NK-92 (cell line): ENCODE data around the gene TSPEAR.
"Not testable (repeated sequence)": the region's sequence is repeated elsewhere in the genome, so short reads cannot be mapped to it uniquely, and the experiment has no call there.

Experiments
- DNase-seq: peaks from one replicate; lab custom pipeline; 2025; ENCODE audit not compliant: unreplicated experiment; lab: John Stamatoyannopoulos, UW

The TSPEAR gene

DNA sequence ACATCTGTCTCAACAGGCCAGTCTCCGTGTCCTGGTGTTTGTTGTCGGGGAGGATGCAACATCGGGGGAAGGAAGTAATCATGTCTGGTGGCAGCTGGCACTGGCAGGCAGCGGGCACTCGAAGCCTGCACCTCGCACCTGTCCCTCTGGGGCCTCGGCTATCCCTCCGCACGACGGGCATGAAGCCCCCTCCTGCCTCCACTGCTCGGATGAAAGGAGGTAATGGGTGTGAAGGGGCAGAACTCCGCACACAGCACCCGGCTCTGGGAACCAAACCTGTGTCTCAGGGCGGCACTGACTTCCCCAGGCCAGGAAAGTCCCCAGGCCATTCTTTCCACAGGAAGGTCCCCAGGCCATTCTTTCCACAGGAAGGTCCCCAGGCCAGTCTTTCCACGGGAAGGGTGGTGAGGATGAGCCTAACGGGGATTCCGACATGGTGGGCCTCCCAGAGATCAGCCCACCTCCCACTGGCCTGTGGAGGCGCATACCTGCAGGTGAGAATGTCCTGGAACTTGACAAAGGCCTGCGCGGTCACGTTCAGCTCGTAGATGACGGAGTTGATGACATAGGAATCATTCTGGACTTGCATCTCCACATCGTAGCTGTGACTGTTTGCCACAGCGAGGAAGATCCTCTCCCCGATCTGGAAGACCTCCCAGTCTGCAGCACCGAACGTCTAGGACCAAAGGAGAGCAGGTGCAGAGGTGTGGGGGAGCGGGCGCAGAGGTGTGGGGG is 202.5 kb downstream of the TSPEAR start:
- no peak for DNase-seq

GRCh38 chr21:44508426-44508710 is 203.0 kb downstream of the TSPEAR start:
- DNase-seq = no peak

- no peak for DNase-seq
Observed at GRCh38 chr21:44507673-44508425, 203.5 kb downstream of the TSPEAR start.

- no peak for DNase-seq
Observed at GRCh38 chr21:44506279-44507255, 204.8 kb downstream of the TSPEAR start.

DNA sequence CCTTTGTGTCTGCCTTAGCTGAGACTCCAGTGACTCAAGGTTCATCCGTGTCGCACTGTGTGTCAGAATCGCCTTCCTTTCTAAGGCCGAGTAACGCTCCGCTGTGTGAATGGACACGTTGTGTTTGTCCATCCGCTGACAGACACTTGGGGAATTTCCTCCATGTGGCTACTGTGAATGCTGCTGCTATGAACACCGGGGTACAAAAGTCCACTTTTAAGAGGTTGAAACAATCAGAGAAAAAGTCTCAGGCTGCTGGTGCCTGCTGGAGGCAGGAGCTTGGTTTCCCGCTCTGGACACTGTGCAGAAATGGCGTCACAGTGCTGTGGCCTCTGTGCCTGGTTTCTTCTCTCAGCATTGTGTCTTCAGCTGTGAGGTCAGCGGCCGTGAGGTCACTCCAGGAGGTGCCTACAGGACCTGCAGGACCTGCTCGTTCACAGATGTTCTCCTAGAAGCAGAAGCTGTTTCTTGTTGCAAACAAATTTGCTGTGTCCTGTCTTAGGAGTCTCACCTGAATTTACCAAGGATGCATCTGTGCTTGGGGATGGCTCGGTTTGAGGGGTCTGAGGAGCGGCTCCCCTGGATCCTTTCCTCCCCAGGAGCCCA is 205.6 kb downstream of the TSPEAR start:
- DNase-seq = no peak

DNA sequence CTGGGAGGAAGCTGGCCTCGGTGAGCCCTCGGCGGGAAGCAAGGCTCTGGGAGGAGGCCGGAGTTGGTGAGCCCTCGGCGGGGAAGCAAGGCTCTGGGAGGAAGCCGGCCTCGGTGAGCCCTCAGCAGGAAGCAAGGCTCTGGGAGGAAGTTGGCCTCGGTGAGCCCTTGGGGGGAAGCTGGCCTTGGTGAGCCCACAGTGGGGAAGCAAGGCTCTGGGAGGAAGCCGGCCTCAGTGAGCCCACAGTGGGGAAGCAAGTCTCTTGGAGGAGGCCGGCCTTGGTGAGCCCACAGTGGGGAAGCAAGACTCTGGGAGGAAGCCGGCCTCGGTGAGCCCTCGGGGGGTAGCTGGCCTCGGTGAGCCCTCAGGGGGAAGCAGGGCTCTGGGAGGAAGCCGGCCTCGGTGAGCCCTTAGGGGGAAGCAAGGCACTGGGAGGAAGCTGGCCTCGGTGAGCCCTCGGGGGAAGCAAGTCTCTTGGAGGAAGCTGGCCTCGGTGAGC is 207.4 kb downstream of the TSPEAR start:
- no peak for DNase-seq

DNA sequence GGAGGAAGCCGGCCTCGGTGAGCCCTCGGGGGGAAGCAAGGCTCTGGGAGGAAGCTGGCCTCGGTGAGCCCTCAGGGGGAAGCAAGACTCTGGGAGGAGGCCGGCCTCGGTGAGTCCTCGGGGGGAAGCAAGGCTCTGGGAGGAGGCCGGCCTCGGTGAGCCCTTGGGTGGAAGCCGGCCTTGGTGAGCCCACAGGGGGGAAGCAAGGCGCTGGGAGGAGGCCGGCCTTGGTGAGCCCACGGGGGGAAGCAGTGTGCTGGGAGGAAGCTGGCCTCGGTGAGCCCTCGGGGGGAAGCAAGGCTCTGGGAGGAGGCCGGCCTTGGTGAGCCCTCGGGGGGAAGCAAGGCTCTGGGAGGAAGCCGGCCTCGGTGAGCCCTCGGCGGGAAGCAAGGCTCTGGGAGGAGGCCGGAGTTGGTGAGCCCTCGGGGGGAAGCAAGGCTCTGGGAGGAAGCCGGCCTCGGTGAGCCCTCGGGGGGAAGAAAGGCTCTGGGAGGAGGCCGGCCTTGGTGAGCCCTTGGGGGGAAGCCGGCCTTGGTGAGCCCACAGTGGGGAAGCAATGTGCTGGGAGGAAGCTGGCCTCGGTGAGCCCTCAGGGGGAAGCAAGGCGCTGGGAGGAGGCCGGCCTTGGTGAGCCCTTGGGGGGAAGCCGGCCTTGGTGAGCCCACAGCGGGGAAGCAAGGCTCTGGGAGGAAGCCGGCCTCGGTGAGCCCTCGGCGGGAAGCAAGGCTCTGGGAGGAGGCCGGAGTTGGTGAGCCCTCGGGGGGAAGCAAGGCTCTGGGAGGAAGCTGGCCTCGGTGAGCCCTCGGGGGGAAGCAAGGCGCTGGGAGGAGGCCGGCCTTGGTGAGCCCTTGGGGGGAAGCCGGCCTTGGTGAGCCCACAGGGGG is 208.1 kb downstream of the TSPEAR start:
- DNase-seq = not testable (repeated sequence)

DNA sequence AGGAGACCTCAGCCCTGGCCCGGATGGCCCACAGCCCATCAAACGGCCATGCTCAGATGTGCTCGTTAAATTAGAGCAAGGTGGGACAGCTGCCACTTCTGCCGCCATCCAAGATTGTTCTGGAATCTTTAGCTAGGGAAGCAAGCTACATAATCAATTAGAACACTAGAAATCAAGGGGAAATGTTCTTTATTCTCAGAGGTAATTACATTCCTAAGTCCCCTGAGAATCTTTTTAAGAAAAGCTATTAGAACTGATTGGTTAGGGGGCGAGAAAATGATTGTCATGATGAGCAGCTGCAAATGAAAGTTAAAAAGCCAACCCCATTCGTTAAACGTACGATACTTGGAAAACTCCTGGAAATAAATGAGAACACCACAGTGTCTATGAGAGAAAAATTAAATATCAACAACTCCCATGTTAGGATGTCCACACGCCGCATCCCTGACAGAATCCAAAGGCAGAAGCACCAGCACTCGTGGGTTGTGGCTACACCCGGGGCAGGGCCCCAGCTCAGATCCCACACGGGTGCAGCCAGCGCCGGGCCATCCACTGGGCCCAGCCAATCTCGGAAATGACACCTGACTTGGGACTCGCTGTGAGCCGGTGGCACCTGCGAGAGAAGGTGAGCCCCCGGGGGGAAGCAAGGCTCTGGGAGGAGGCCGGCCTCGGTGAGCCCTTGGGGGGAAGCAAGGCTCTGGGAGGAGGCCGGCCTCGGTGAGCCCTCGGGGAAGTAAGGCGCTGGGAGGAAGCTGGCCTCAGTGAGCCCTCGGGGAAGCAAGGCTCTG is 209.0 kb downstream of the TSPEAR start:
- DNase-seq = no peak

GRCh38 chr21:44500111-44500510 is 211.3 kb downstream of the TSPEAR start:
- DNase-seq = no peak

GRCh38 chr21:44499631-44500030 is 211.7 kb downstream of the TSPEAR start:
- no peak for DNase-seq

DNA sequence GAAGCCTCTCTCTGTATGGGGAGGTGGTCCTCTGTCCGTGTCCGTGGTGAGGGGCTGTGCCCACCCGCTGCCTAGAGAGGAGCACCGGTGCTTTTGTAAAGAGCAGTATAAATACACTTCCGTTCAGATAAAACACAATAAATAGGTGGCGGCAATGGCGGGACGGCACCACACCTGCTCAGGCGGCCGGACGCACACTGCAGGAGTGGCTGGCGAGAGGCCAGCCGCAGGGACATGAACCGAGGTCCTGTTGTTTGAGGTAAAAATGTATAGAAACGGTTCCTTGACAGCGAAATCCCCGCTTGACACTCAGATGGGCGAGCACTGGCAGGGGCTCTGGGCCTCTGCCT is 212.2 kb downstream of the TSPEAR start:
- no peak for DNase-seq

DNA sequence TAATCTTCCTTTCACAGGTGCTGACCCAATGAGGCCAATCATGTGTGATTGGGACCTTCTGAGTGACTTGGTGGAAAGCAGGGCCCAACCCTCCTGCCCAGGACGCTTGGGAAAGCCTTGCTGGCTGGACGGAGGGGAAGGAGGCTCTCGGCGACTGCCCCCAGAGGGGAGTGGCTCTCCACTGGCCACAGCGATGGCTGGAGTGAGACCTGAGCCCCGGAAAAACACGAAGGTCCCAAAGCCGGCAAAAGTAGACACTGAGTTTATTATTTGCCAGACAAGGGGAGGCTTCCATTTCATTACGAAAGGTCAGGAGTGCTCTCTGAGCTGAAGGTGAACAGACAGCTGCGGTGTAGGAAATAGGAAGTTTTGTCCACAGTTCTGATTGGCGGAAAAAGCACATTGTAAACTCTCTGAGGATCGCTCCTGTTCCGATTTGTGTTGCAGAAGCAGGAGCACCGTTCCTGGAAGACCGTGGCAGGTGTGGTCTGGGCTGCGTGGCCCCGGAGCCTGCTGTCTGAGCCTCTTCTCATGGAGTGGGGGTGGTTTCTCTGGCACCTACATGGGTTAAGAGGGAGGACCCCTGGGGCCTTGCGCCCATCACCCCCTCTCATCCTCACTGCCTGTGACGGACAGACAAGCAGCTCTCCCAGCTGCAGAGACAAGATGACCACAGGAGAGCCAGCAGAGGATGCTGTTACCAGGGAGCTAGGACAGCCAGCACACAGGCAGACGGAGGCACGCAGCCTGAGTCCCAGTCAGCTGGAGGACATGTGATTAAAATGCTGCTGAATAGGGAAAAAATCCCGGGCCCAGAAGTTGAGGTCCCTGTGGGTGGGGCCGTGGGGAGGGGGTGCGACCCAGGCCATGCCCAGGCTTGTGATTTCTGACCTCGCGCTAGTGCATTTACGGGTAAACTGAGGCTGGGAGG is 212.8 kb downstream of the TSPEAR start:
- DNase-seq = no peak

DNA sequence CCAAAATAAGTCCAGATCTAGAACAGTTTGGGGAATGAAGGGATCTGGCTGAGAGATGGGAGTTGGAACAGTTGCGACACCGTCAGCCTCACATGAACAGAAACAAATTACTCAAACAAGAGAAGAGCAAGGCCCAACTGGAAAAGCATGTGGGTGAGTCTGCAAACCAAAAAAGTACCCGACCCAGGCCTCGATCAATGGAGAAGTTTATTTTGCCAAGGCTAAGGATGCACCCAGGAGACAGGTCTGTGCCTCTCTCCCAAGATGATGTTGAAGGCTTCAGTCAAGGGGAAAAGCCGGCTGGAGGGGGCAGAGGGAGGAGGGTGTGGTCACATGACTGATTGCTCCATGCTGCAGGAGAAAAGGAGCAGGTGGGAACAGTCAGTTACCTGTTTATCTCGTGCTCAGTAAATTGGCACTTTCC is 213.7 kb downstream of the TSPEAR start:
- no peak for DNase-seq

- DNase-seq = no peak
Observed at GRCh38 chr21:44496564-44497550, 214.5 kb downstream of the TSPEAR start.

DNA sequence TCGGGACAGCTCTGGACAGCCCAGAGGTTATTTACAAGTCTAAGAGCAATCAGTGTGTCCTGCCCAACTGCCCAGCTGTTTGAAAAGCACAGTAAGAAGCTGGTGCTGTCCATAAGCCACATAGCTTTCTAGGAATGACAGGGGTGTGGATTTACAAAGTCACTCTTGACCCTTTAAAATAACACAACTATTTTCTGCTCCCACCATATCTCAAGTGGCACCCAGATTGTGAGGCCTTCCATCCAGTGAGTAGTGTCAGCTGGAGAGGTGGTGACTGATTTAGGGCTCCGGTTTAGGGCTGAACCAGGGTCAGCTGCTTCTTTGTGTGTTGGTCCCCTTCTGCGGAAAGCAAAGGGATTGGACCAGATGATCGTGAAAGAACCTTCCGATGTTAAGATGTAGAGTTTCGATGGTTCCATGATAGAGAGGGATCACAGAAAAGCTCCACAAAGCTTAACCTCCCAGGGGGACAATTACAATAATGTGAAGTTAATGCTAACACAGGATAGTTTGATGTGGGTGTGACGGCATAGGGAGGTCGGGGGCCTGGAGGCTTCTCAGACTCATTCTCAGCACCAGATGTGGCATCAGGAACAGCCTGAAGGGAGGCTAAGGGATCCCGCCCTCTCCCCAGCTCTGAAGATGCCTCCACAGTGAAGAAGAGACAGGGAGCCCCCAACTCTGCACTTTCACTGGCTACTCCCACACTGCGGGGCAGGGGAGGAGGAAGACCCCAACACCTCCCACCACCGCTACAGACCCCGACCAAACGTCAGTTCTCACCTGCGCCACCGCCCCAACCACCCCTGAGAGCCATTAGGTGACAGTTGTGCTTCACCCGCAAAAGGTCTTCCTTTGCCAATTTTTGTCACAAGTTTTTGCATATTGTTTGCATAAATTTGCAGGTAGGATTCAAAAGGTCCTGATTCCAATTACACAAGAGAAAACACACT is 215.5 kb downstream of the TSPEAR start:
- DNase-seq = no peak

GRCh38 chr21:44494956-44495355 is 216.4 kb downstream of the TSPEAR start:
- no peak for DNase-seq
